ENCODE data around the gene MAPKAP1. TPM values are rescaled to one million over a fixed set of nuclear protein-coding genes. Genes with fewer than 3 reads are reported as not detected.

The MAPKAP1 gene
- total RNA-seq, 1 donor from 2014 or later = 84.9 TPM

GRCh38 chr9:125509476-125509875, 197.5 kb downstream of the MAPKAP1 start:
- ATAC-seq (ENCODE audit: low read depth) (no peak), DNase-seq (no peak)
- no peak overlapping the region for H3K4me3 Mint-ChIP-seq
- no peaks in the 10 kb centered on the region for H3K27me3 Mint-ChIP-seq
- peaks cover 35% of the 10 kb centered on the region for H3K36me3 Mint-ChIP-seq (ENCODE audit: low read depth)
- no peak overlapping the region for H3K27ac Mint-ChIP-seq
- intact Hi-C loops (cut with micrococcal nuclease) = no loop called here
- ChIA-PET POLR2A (no interaction called here), CTCF (no interaction called here)
- H3K9me3 Mint-ChIP-seq = no peaks in the 10 kb centered on the region
- TF ChIP-seq, protein P1, sequence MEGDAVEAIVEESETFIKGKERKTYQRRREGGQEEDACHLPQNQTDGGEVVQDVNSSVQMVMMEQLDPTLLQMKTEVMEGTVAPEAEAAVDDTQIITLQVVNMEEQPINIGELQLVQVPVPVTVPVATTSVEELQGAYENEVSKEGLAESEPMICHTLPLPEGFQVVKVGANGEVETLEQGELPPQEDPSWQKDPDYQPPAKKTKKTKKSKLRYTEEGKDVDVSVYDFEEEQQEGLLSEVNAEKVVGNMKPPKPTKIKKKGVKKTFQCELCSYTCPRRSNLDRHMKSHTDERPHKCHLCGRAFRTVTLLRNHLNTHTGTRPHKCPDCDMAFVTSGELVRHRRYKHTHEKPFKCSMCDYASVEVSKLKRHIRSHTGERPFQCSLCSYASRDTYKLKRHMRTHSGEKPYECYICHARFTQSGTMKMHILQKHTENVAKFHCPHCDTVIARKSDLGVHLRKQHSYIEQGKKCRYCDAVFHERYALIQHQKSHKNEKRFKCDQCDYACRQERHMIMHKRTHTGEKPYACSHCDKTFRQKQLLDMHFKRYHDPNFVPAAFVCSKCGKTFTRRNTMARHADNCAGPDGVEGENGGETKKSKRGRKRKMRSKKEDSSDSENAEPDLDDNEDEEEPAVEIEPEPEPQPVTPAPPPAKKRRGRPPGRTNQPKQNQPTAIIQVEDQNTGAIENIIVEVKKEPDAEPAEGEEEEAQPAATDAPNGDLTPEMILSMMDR (IDR thresholded peaks at IDR 0.05) = no peak
- H3K4me1 Mint-ChIP-seq = peaks cover 2% of the 10 kb centered on the region

DNA sequence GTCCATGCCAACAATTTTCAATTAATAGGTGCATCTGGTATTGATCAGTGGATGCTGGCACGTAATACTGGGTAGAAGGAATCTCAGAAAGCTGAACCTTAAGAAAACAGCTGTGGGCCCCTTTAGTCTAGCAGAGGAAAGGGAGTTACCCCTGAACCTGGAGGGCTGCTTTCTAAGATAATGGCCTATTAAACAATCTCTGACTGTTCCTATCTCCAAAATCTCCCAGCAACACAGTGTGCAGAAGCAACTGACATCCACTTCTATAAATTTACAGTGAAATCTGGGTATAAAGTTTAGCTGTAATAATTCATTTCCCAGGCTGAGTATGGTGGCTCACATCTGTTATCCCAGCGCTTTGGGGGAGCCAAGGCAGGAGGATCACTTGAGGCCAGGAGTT, 198.8 kb downstream of the MAPKAP1 start:
- DNase-seq = no peak
- Mint-ChIP-seq H3K36me3 (ENCODE audit: low read depth) (peaks cover 29% of the 10 kb centered on the region), H3K27ac (no peak overlapping the region), H3K27me3 (no peaks in the 10 kb centered on the region), H3K4me1 (no peaks in the 10 kb centered on the region), H3K9me3 (no peaks in the 10 kb centered on the region), H3K4me3 (no peak overlapping the region)
- CTCF ChIA-PET = no interaction called here
- POLR2A ChIA-PET = no interaction called here
- ATAC-seq (ENCODE audit: low read depth) = no peak
- TF ChIP-seq, protein P1 (IDR thresholded peaks at IDR 0.05) = no peak
- intact Hi-C loops (cut with micrococcal nuclease) = no loop called here

- H3K27ac Mint-ChIP-seq = no peak overlapping the region
- CTCF ChIA-PET = no interaction called here
- TF ChIP-seq, protein P1 (IDR thresholded peaks at IDR 0.05) = no peak
Observed at GRCh38 chr9:125507226-125507625, 199.8 kb downstream of the MAPKAP1 start.

DNA sequence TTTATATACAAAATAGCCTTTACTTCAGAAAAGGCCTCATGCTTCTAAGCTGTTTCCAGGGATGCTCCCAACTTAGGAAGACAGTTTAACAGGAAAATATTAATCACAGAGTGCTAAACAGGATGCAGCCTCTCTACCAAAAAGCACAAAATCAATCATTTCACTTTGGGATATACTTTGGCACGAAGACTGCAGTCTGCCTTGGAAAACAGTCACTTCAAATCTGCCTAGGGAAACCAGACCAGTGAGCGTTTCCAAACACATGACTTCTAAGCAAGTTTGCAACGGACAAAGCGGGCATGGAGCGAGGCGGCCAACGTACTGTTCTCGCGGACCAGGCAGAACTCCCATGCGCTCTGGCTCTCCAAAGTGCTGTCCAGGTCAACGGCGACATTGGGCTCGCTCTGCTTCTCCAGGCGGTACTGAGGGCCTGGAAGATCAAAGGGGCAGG, 201.0 kb downstream of the MAPKAP1 start:
- POLR2A ChIA-PET = no interaction called here
- TF ChIP-seq, protein P1 (IDR thresholded peaks at IDR 0.05) = no peak
- Mint-ChIP-seq H3K27me3 (no peaks in the 10 kb centered on the region), H3K27ac (no peak overlapping the region), H3K36me3 (ENCODE audit: low read depth) (peaks cover 39% of the 10 kb centered on the region), H3K4me1 (no peaks in the 10 kb centered on the region), H3K4me3 (no peak overlapping the region), H3K9me3 (no peaks in the 10 kb centered on the region)
- intact Hi-C loops (cut with micrococcal nuclease) = no loop called here
- CTCF ChIA-PET = no interaction called here
- DNase-seq (no peak), ATAC-seq (ENCODE audit: low read depth) (no peak)

More at GRCh38 chr9:125507226-125507625, 199.8 kb downstream of the MAPKAP1 start:
- no peaks in the 10 kb centered on the region for H3K4me1 Mint-ChIP-seq
- ATAC-seq (ENCODE audit: low read depth) = no peak
- intact Hi-C loops (cut with micrococcal nuclease) = no loop called here
- peaks cover 33% of the 10 kb centered on the region for H3K36me3 Mint-ChIP-seq (ENCODE audit: low read depth)
- POLR2A ChIA-PET = no interaction called here
- H3K27me3 Mint-ChIP-seq = no peaks in the 10 kb centered on the region
- DNase-seq = no peak
- H3K4me3 Mint-ChIP-seq = no peak overlapping the region
- no peaks in the 10 kb centered on the region for H3K9me3 Mint-ChIP-seq

- intact Hi-C loops (cut with micrococcal nuclease) = no loop called here
- DNase-seq (no peak), ATAC-seq (ENCODE audit: low read depth) (no peak)
- POLR2A ChIA-PET = no interaction called here
- CTCF ChIA-PET = no interaction called here
- H3K27me3 Mint-ChIP-seq = no peaks in the 10 kb centered on the region
- H3K27ac Mint-ChIP-seq = no peak overlapping the region
- no peak overlapping the region for H3K4me3 Mint-ChIP-seq
- peaks cover 47% of the 10 kb centered on the region for H3K36me3 Mint-ChIP-seq (ENCODE audit: low read depth)
- TF ChIP-seq, protein P1 (IDR thresholded peaks at IDR 0.05) = no peak
- H3K9me3 Mint-ChIP-seq = no peaks in the 10 kb centered on the region
- no peaks in the 10 kb centered on the region for H3K4me1 Mint-ChIP-seq
Observed at GRCh38 chr9:125504616-125505015, 202.4 kb downstream of the MAPKAP1 start.
